ENCODE results near the gene TENM4. TPM values are rescaled to one million over a fixed set of nuclear protein-coding genes. Genes with fewer than 3 reads are reported as not detected.

Gene TENM4
- total RNA-seq, 1 donor from 2014 or later: 11.9 TPM

- intact Hi-C loops (cut with DNase I): no loop called here
- DNase-seq (ENCODE audit: low spot score in 2 of 2): no peak
- Histone ChIP-seq H3K9me3 (no peaks in the 10 kb centered on the region), H3K4me1 (no peaks in the 10 kb centered on the region), H3K27me3 (no peaks in the 10 kb centered on the region), H3K4me3 (no peak overlapping the region), H3K27ac (no peak overlapping the region), H3K36me3 (no peaks in the 10 kb centered on the region)
- TF ChIP-seq CTCF (IDR thresholded peaks at IDR 0.05): no peak
Measured at GRCh38 chr11:79255965-79256364, 184.9 kb downstream of the TENM4 start.

GRCh38 chr11:79253280-79253679 lies 187.6 kb downstream of the TENM4 start:
- DNase-seq (ENCODE audit: low spot score in 2 of 2): no peak
- no peaks in the 10 kb centered on the region for H3K9me3 ChIP-seq
- intact Hi-C loops (cut with DNase I): no loop called here
- no peak overlapping the region for H3K27ac ChIP-seq
- no peaks in the 10 kb centered on the region for H3K27me3 ChIP-seq
- no peak for TF ChIP-seq CTCF (IDR thresholded peaks at IDR 0.05)
- no peaks in the 10 kb centered on the region for H3K36me3 ChIP-seq
- H3K4me1 ChIP-seq: no peaks in the 10 kb centered on the region
- no peak overlapping the region for H3K4me3 ChIP-seq

- Histone ChIP-seq H3K36me3 (no peaks in the 10 kb centered on the region), H3K9me3 (no peaks in the 10 kb centered on the region), H3K4me1 (peaks cover 0 to 10% of the 10 kb centered on the region in 2 donors), H3K27ac (no peak overlapping the region), H3K27me3 (no peaks in the 10 kb centered on the region), H3K4me3 (no peak overlapping the region)
- TF ChIP-seq CTCF (IDR thresholded peaks at IDR 0.05): no peak
- DNase-seq (ENCODE audit: low spot score in 2 of 2): no peak
- intact Hi-C loops (cut with DNase I): no loop called here
Measured at GRCh38 chr11:79249295-79249993, 191.4 kb downstream of the TENM4 start.

- H3K4me3 ChIP-seq: no peak overlapping the region
- no peaks in the 10 kb centered on the region for H3K27me3 ChIP-seq
- peaks cover 5 to 23% of the 10 kb centered on the region in 2 donors for H3K4me1 ChIP-seq
- intact Hi-C loops (cut with DNase I): loop anchor here (5.0 kb wide), 3 partner anchors 72 to 193 kb away; no protein-coding TSS in a partner anchor
- H3K27ac ChIP-seq: peak overlapping the region; percentile 73 to 89
- no peak for DNase-seq (ENCODE audit: low spot score in 2 of 2)
- no peaks in the 10 kb centered on the region for H3K36me3 ChIP-seq
- TF ChIP-seq CTCF (IDR thresholded peaks at IDR 0.05): no peak
- no peaks in the 10 kb centered on the region for H3K9me3 ChIP-seq
Measured at GRCh38 chr11:79244798-79245197, 196.0 kb downstream of the TENM4 start.

- H3K36me3 ChIP-seq: no peaks in the 10 kb centered on the region
Measured at GRCh38 chr11:79244241-79244772, 196.5 kb downstream of the TENM4 start.

More at GRCh38 chr11:79244241-79244772, 196.5 kb downstream of the TENM4 start:
- Histone ChIP-seq H3K27me3 (no peaks in the 10 kb centered on the region), H3K4me1 (peaks cover 5 to 23% of the 10 kb centered on the region in 2 donors), H3K4me3 (no peak overlapping the region), H3K9me3 (no peaks in the 10 kb centered on the region), H3K27ac (peak overlapping the region; percentile 78 to 89)
- DNase-seq (ENCODE audit: low spot score in 2 of 2): peak in 1 of 2 donors; percentile 68
- TF ChIP-seq CTCF (IDR thresholded peaks at IDR 0.05): no peak
- intact Hi-C loops (cut with DNase I): loop anchor here (5.0 kb wide), 3 partner anchors 72 to 193 kb away; no protein-coding TSS in a partner anchor
